Tibial artery (tissue), 4 donors: ENCODE measurements around the gene CD247.

Source experiments
- DNase-seq, 2 donors: peaks; one replicate each; pipeline ENCODE4 v3.0.0-alpha.2; 2019
- H3K27ac ChIP-seq, 2 donors: fragments of 200-600 bp; sonication (generic) in 1 of 2; 1 replicate in 1 of 2; 2 replicates in 1 of 2; pipeline ENCODE4 v1.5.1; 2018 to 2019; ENCODE audit warnings: mild to moderate bottlenecking in 1 of 2
- H3K27me3 ChIP-seq, 2 donors: fragments of 200-600 bp; sonication (generic) in 1 of 2; one replicate each; pipeline versions ENCODE4 v1.5.1 to v1.6.0; 2016 to 2019
- H3K36me3 ChIP-seq, 3 donors: fragments of 200-600 bp; sonication (generic) in 2 of 3; one replicate each; pipeline ENCODE4 v1.5.1; 2016 to 2019; ENCODE audit warnings: mild to moderate bottlenecking in 2 of 3
- H3K4me1 ChIP-seq, 4 donors: fragments of 200-600 bp; sonication (generic) in 2 of 4; 1 replicate in 3 of 4; 2 replicates in 1 of 4; pipeline ENCODE4 v1.5.1; 2016 to 2019
- H3K4me3 ChIP-seq, 2 donors: fragments of 200-600 bp; sonication (generic) in 1 of 2; 1 replicate in 1 of 2; 2 replicates in 1 of 2; pipeline ENCODE4 v1.5.1; 2018 to 2019; ENCODE audit warnings: mild to moderate bottlenecking in 2 of 2
- H3K9me3 ChIP-seq, 3 donors: fragments of 200-600 bp; sonication (generic) in 1 of 3; one replicate each; pipeline ENCODE4 v1.5.1; 2016 to 2019
- intact Hi-C: fragments of 100-400 bp; cut with DNase I; formaldehyde crosslinking; loops from one replicate; pipeline ENCODE4 v1.15.0; 2023; ENCODE audit warnings: low total_unique reads
- TF ChIP-seq, protein P1 (sequence below), 2 experiments: fragments of 200-600 bp in 1 of 2; fragments of 450-650 bp in 1 of 2; IDR thresholded peaks; one replicate each; pipeline ENCODE4 v1.5.1; 2017 to 2019; ENCODE audit warnings: antibody characterized with exemption in 2 of 2, mild to moderate bottlenecking in 1 of 2, moderate library complexity in 1 of 2

The CD247 gene

DNA sequence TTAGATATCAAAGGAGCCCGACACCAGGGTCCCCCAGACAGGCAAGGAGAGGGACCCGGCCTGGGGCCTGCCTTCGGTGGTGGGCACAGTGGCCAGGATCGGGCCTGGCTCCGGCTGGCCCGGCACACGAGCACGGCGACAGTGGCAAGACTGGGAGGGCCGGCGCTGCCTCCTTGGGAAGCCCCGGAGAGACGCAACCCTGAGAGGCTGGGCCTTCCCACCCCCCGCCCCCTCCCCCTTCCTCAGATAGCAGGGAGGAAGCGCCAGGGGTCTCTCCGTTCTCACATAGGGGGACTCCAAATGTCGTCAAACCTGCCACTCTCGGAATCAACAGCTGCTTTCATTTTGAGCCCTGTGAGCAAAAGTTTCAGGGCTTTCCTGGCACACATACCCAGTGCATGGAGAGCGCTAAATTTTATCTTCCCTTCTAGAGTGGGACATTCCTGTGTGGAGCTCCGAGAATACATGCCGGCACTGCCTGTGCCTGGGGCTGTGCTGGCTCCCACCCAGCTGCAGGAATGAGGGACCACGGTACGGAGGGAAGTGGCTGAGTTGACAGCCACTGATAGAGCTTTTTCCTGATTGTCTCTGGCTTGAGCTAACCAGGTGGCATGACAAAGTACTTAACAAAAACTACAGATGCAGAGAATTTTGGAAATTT, 62.4 kb downstream of the CD247 start:
- H3K36me3 ChIP-seq = no peaks in the 10 kb centered on the region
- H3K9me3 ChIP-seq = no peaks in the 10 kb centered on the region
- peaks cover 0 to 13% (median 3%) of the 10 kb centered on the region in 4 donors for H3K4me1 ChIP-seq
- no peaks in the 10 kb centered on the region for H3K27me3 ChIP-seq
- TF ChIP-seq, protein P1, sequence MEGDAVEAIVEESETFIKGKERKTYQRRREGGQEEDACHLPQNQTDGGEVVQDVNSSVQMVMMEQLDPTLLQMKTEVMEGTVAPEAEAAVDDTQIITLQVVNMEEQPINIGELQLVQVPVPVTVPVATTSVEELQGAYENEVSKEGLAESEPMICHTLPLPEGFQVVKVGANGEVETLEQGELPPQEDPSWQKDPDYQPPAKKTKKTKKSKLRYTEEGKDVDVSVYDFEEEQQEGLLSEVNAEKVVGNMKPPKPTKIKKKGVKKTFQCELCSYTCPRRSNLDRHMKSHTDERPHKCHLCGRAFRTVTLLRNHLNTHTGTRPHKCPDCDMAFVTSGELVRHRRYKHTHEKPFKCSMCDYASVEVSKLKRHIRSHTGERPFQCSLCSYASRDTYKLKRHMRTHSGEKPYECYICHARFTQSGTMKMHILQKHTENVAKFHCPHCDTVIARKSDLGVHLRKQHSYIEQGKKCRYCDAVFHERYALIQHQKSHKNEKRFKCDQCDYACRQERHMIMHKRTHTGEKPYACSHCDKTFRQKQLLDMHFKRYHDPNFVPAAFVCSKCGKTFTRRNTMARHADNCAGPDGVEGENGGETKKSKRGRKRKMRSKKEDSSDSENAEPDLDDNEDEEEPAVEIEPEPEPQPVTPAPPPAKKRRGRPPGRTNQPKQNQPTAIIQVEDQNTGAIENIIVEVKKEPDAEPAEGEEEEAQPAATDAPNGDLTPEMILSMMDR (IDR thresholded peaks at IDR 0.05) = no peak
- peak overlapping the region; percentile 66 to 92 for H3K4me3 ChIP-seq
- intact Hi-C loops = no loop called here
- peak in 1 of 2 donors; percentile 31 for DNase-seq
- peak overlapping the region; percentile 90 to 94 for H3K27ac ChIP-seq

DNA sequence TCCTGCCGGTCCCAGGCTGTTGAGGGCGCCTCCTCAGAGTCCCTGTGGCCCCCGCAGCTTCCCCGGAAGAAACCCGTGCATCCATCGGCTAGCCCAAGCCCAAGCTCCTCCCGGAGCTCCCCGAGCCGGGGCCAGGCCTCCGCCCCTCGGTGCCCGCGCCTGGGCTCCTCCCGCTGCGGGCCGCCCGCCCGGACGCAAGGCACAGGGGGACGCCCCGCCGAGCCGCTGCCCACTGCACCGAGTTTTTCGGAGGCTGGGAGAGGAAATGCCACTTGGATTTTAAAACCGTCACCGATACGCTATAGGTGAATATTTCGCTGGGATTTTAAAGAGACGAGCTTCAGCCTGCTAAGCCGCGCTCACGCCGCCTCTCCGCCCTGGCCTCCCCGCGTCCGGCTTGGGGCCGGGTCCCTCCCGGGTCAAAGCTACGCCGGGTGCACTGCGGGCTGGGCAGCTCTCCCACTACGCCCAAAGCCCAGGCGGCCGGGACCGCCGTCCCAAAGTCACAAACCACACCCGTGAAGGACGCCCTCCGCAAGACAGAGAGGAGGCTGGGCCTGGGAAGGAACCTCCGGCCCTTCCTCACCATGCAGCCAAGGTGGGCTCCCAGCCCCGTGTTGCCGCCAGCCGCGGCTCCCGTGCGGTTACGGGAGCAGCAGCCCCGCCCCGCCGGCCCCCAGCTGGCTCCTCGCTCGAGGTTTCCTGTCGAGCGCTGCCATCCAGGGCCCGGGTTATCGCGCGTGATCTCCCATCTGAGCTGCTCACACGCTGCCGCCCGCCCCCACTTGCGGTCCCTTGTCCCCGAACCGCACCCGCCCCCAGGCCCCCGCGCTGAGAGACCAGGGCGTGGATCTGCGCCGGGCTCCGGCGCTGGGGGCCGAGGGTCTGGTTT, 63.2 kb downstream of the CD247 start:
- peak overlapping the region; percentile 66 to 92 for H3K4me3 ChIP-seq
- TF ChIP-seq, protein P1 (IDR thresholded peaks at IDR 0.05) = no peak
- peaks cover 0 to 13% (median 3%) of the 10 kb centered on the region in 4 donors for H3K4me1 ChIP-seq
- no peaks in the 10 kb centered on the region for H3K36me3 ChIP-seq
- DNase-seq = peak; percentile 65 to 82
- intact Hi-C loops = no loop called here
- peak overlapping the region; percentile 90 to 94 for H3K27ac ChIP-seq
- H3K27me3 ChIP-seq = no peaks in the 10 kb centered on the region
- no peaks in the 10 kb centered on the region for H3K9me3 ChIP-seq

DNA sequence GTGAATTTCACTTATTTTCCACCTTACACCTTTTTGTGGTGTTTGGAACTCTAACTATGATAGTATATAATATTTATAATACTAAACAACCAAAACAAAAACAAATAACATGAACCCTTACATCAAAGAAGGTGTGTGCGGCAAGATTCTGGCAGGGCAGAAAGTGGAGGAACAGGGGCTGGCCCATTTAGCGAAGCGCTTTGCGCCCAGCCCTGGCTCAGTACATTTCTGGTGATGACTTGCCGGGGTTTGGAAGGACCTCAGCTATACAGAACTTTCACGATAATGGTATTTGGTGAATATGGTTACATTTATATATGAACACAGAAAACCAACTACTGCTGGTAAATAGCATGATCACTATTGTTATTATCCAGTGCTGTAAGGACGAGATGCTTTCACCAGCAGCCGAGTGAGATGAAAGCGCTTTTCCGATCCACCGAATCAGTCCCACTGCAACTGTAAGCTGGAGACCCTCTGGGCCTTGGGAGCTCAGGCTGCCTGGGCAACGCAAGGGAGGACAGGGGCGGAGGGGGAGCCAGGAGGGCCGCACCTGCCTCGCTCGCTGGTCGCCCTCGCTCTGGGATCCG, 63.9 kb downstream of the CD247 start:
- intact Hi-C loops = no loop called here
- no peaks in the 10 kb centered on the region for H3K36me3 ChIP-seq
- H3K9me3 ChIP-seq = no peaks in the 10 kb centered on the region
- no peak for DNase-seq
- peak overlapping the region; percentile 90 to 94 for H3K27ac ChIP-seq
- H3K4me1 ChIP-seq = peaks cover 0 to 13% (median 3%) of the 10 kb centered on the region in 4 donors
- H3K27me3 ChIP-seq = no peaks in the 10 kb centered on the region
- H3K4me3 ChIP-seq = peak overlapping the region; percentile 66 to 92
- TF ChIP-seq, protein P1 (IDR thresholded peaks at IDR 0.05) = no peak

DNA sequence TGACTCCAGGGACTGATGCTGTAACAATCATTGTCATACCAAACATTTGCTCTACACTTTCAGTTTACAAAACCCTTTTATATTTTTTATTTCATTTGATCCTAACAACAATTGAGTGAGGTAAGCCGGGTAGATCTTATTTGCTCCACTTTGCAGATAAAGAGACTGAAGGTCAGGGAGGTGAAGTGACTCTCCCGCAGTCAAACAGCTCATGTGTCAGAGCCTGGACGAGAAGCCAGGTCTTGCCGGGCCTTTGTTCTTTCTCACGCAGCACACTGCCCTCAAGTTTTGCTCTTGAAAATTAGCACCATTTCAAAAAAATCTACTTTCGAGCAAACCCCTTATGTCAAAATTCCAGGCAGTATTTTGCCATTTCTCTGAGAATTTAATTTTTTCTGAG, 65.2 kb downstream of the CD247 start:
- no peak for DNase-seq
- no peak overlapping the region for H3K4me3 ChIP-seq
- H3K36me3 ChIP-seq = no peaks in the 10 kb centered on the region
- H3K9me3 ChIP-seq = no peaks in the 10 kb centered on the region
- TF ChIP-seq, protein P1 (IDR thresholded peaks at IDR 0.05) = no peak
- H3K4me1 ChIP-seq = peaks cover 0 to 13% (median 3%) of the 10 kb centered on the region in 4 donors
- intact Hi-C loops = no loop called here
- H3K27ac ChIP-seq = no peak overlapping the region
- H3K27me3 ChIP-seq = no peaks in the 10 kb centered on the region

DNA sequence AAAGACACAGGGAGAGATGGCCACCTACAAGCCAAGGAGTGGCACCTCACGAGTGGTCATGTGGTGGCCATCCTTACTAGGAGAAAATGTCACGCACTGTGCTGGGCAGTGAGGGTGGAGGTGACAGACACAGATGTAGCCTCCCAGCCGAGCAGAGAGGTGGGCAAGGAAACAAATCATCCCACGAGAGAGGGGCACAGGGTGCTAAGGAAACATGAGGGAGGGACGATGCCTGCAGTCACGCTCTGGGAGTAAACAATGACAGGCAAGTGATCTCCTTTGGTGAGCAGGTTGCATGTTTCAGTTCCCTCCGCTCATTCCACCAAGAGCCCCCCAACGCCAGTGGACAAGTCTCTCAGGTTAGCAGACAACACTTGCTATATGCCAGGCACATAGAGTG, 65.8 kb downstream of the CD247 start:
- TF ChIP-seq, protein P1 (IDR thresholded peaks at IDR 0.05) = no peak
- Histone ChIP-seq H3K36me3 (no peaks in the 10 kb centered on the region), H3K4me3 (no peak overlapping the region), H3K9me3 (no peaks in the 10 kb centered on the region), H3K4me1 (peaks cover 0 to 13% (median 3%) of the 10 kb centered on the region in 4 donors), H3K27me3 (no peaks in the 10 kb centered on the region), H3K27ac (no peak overlapping the region)
- intact Hi-C loops = no loop called here
- DNase-seq = no peak
